Measurements from ENCODE around the gene TTC9C.
A peak's percentile ranks its signal among the peaks of the same experiment; 100 is the strongest.

Gene TTC9C

GRCh38 chr11:62725646-62726045 is 2.6 kb upstream of the TTC9C start:
- Histone ChIP-seq H2BK120ac (ENCODE audit: insufficient read depth, low read length, poor library complexity) (no peak overlapping the region), H2AFZ (ENCODE audit: insufficient read depth, low read length, poor library complexity) (no peak overlapping the region), H3K14ac (ENCODE audit: low read length) (no peak overlapping the region), H3K27me3 (ENCODE audit: insufficient read depth, low read length) (no peaks in the 10 kb centered on the region), H2AK5ac (ENCODE audit: low read length) (no peak overlapping the region), H3K4me2 (ENCODE audit: low read length) (peak overlapping the region; percentile 61), H3K9me3 (ENCODE audit: insufficient read depth, low read depth, low read length) (no peaks in the 10 kb centered on the region), H4K8ac (ENCODE audit: low read depth, low read length) (no peak overlapping the region), H3K4me1 (ENCODE audit: control insufficient read depth in 1 of 2, insufficient read depth in 2 of 2, low read length in 2 of 2) (peaks cover 2 to 4% of the 10 kb centered on the region in 2 experiments), H3K4ac (ENCODE audit: low read depth, low read length) (peak overlapping the region; percentile 93), H3K9ac (ENCODE audit: low read length) (peak overlapping the region; percentile 87), H3K4me3 (ENCODE audit: low read depth, low read length) (peak overlapping the region; percentile 69), H2BK12ac (ENCODE audit: low read length) (no peak overlapping the region), H3K18ac (ENCODE audit: low read length) (no peak overlapping the region), H2BK5ac (ENCODE audit: low read depth, low read length, poor library complexity) (no peak overlapping the region), H3K36me3 (ENCODE audit: control insufficient read depth in 1 of 2, insufficient read depth in 2 of 2, low read length in 2 of 2) (peaks cover 17 to 26% of the 10 kb centered on the region in 2 experiments), H3K27ac (ENCODE audit: low read depth, low read length) (no peak overlapping the region), H3K23ac (ENCODE audit: low read length) (no peak overlapping the region), H3K79me1 (ENCODE audit: low read length) (peaks cover 22% of the 10 kb centered on the region), H3K79me2 (ENCODE audit: control insufficient read depth, insufficient read depth, low read length, poor library complexity) (peaks cover 30% of the 10 kb centered on the region), H4K12ac (ENCODE audit: low read depth, low read length) (no peak overlapping the region), H4K91ac (ENCODE audit: low read depth, low read length) (no peak overlapping the region)
- no CpG with 5 or more reads among the region's 7 CpGs for WGBS (ENCODE audit: extremely low coverage, insufficient coverage, insufficient read length)
- peak in 1 of 2 donors; percentile 27 for DNase-seq

GRCh38 chr11:62726156-62726914 is 2.0 kb upstream of the TTC9C start:
- Histone ChIP-seq H3K27me3 (ENCODE audit: insufficient read depth, low read length) (no peaks in the 10 kb centered on the region), H2AFZ (ENCODE audit: insufficient read depth, low read length, poor library complexity) (peak overlapping the region; percentile 68), H2BK12ac (ENCODE audit: low read length) (no peak overlapping the region), H3K4me3 (ENCODE audit: low read depth, low read length) (peak overlapping the region; percentile 85), H3K9ac (ENCODE audit: low read length) (peak overlapping the region; percentile 87), H3K36me3 (ENCODE audit: control insufficient read depth in 1 of 2, insufficient read depth in 2 of 2, low read length in 2 of 2) (peaks cover 14 to 26% of the 10 kb centered on the region in 2 experiments), H3K79me1 (ENCODE audit: low read length) (peaks cover 22% of the 10 kb centered on the region), H4K91ac (ENCODE audit: low read depth, low read length) (peak overlapping the region; percentile 58), H3K23ac (ENCODE audit: low read length) (peak overlapping the region; percentile 2), H3K4me2 (ENCODE audit: low read length) (peak overlapping the region; percentile 61), H3K9me3 (ENCODE audit: insufficient read depth, low read depth, low read length) (no peaks in the 10 kb centered on the region), H3K27ac (ENCODE audit: low read depth, low read length) (peak overlapping the region; percentile 99), H3K79me2 (ENCODE audit: control insufficient read depth, insufficient read depth, low read length, poor library complexity) (peaks cover 30% of the 10 kb centered on the region), H2BK5ac (ENCODE audit: low read depth, low read length, poor library complexity) (peak overlapping the region; percentile 94), H2AK5ac (ENCODE audit: low read length) (peak overlapping the region; percentile 67), H4K8ac (ENCODE audit: low read depth, low read length) (peak overlapping the region; percentile 92), H3K14ac (ENCODE audit: low read length) (peak overlapping the region; percentile 97), H4K12ac (ENCODE audit: low read depth, low read length) (peak overlapping the region; percentile 92), H3K4ac (ENCODE audit: low read depth, low read length) (peak overlapping the region; percentile 97), H2BK120ac (ENCODE audit: insufficient read depth, low read length, poor library complexity) (peak overlapping the region; percentile 72), H3K4me1 (ENCODE audit: control insufficient read depth in 1 of 2, insufficient read depth in 2 of 2, low read length in 2 of 2) (peaks cover 2 to 4% of the 10 kb centered on the region in 2 experiments), H3K18ac (ENCODE audit: low read length) (peak overlapping the region; percentile 95)
- WGBS (ENCODE audit: extremely low coverage, insufficient coverage, insufficient read length), result no CpG with 5 or more reads among the region's 51 CpGs
- no peak for DNase-seq

GRCh38 chr11:62726915-62727164 is 1.4 kb upstream of the TTC9C start:
- peak overlapping the region; percentile 95 for H3K18ac ChIP-seq (ENCODE audit: low read length)
- peak overlapping the region; percentile 92 for H4K12ac ChIP-seq (ENCODE audit: low read depth, low read length)
- no peaks in the 10 kb centered on the region for H3K27me3 ChIP-seq (ENCODE audit: insufficient read depth, low read length)
- H3K23ac ChIP-seq (ENCODE audit: low read length), result no peak overlapping the region
- H4K91ac ChIP-seq (ENCODE audit: low read depth, low read length), result peak overlapping the region; percentile 58
- peaks cover 2 to 4% of the 10 kb centered on the region in 2 experiments for H3K4me1 ChIP-seq (ENCODE audit: control insufficient read depth in 1 of 2, insufficient read depth in 2 of 2, low read length in 2 of 2)
- peaks cover 22% of the 10 kb centered on the region for H3K79me1 ChIP-seq (ENCODE audit: low read length)
- DNase-seq, result no peak
- H3K79me2 ChIP-seq (ENCODE audit: control insufficient read depth, insufficient read depth, low read length, poor library complexity), result peaks cover 30% of the 10 kb centered on the region
- no CpG with 5 or more reads among the region's 37 CpGs for WGBS (ENCODE audit: extremely low coverage, insufficient coverage, insufficient read length)
- peak overlapping the region; percentile 94 for H2BK5ac ChIP-seq (ENCODE audit: low read depth, low read length, poor library complexity)
- H2BK12ac ChIP-seq (ENCODE audit: low read length), result no peak overlapping the region
- H2AFZ ChIP-seq (ENCODE audit: insufficient read depth, low read length, poor library complexity), result peak overlapping the region; percentile 68
- peak overlapping the region; percentile 72 for H2BK120ac ChIP-seq (ENCODE audit: insufficient read depth, low read length, poor library complexity)
- H3K27ac ChIP-seq (ENCODE audit: low read depth, low read length), result peak overlapping the region; percentile 99
- peak overlapping the region; percentile 61 for H3K4me2 ChIP-seq (ENCODE audit: low read length)
- peak overlapping the region; percentile 87 for H3K9ac ChIP-seq (ENCODE audit: low read length)
- H3K9me3 ChIP-seq (ENCODE audit: insufficient read depth, low read depth, low read length), result no peaks in the 10 kb centered on the region
- H3K14ac ChIP-seq (ENCODE audit: low read length), result peak overlapping the region; percentile 97
- peak overlapping the region; percentile 97 for H3K4ac ChIP-seq (ENCODE audit: low read depth, low read length)
- H4K8ac ChIP-seq (ENCODE audit: low read depth, low read length), result peak overlapping the region; percentile 92
- H2AK5ac ChIP-seq (ENCODE audit: low read length), result peak overlapping the region; percentile 67
- H3K36me3 ChIP-seq (ENCODE audit: control insufficient read depth in 1 of 2, insufficient read depth in 2 of 2, low read length in 2 of 2), result peaks cover 16 to 24% of the 10 kb centered on the region in 2 experiments
- H3K4me3 ChIP-seq (ENCODE audit: low read depth, low read length), result peak overlapping the region; percentile 85

- Histone ChIP-seq H3K14ac (ENCODE audit: low read length) (peak within 1 kb of the TSS; percentile 97), H2BK12ac (ENCODE audit: low read length) (peak within 1 kb of the TSS; percentile 16), H3K18ac (ENCODE audit: low read length) (peak within 1 kb of the TSS; percentile 95), H3K4me2 (ENCODE audit: low read length) (peak within 1 kb of the TSS; percentile 61), H3K27me3 (ENCODE audit: insufficient read depth, low read length) (no peaks in the 10 kb centered on the region), H3K4ac (ENCODE audit: low read depth, low read length) (peak within 1 kb of the TSS; percentile 97), H3K9ac (ENCODE audit: low read length) (peak within 1 kb of the TSS; percentile 99), H3K4me1 (ENCODE audit: control insufficient read depth in 1 of 2, insufficient read depth in 2 of 2, low read length in 2 of 2) (peaks cover 2 to 4% of the 10 kb centered on the region in 2 experiments), H2AFZ (ENCODE audit: insufficient read depth, low read length, poor library complexity) (peak within 1 kb of the TSS; percentile 87), H2AK5ac (ENCODE audit: low read length) (peak within 1 kb of the TSS; percentile 69), H2BK120ac (ENCODE audit: insufficient read depth, low read length, poor library complexity) (peak within 1 kb of the TSS; percentile 91), H3K79me1 (ENCODE audit: low read length) (peaks cover 22% of the 10 kb centered on the region), H4K12ac (ENCODE audit: low read depth, low read length) (peak within 1 kb of the TSS; percentile 92), H2BK5ac (ENCODE audit: low read depth, low read length, poor library complexity) (peak within 1 kb of the TSS; percentile 94), H3K27ac (ENCODE audit: low read depth, low read length) (peak within 1 kb of the TSS; percentile 99), H3K4me3 (ENCODE audit: low read depth, low read length) (peak within 1 kb of the TSS; percentile 85), H3K79me2 (ENCODE audit: control insufficient read depth, insufficient read depth, low read length, poor library complexity) (peaks cover 30% of the 10 kb centered on the region), H3K9me3 (ENCODE audit: insufficient read depth, low read depth, low read length) (no peaks in the 10 kb centered on the region), H4K8ac (ENCODE audit: low read depth, low read length) (peak within 1 kb of the TSS; percentile 99), H3K36me3 (ENCODE audit: control insufficient read depth in 1 of 2, insufficient read depth in 2 of 2, low read length in 2 of 2) (peaks cover 14 to 19% of the 10 kb centered on the region in 2 experiments), H4K91ac (ENCODE audit: low read depth, low read length) (peak within 1 kb of the TSS; percentile 98), H3K23ac (ENCODE audit: low read length) (peak within 1 kb of the TSS; percentile 2)
- WGBS (ENCODE audit: extremely low coverage, insufficient coverage, insufficient read length), result no CpG with 5 or more reads among the region's 72 CpGs
- peak; percentile 99 to 100 for DNase-seq
Observed at GRCh38 chr11:62727165-62727871, 968 bp upstream of the TTC9C start, which contains the start of gene HNRNPUL2. HNRNPUL2 (minus strand) TSS chr11:62727457; CDS start chr11:62727156, 301 bp downstream.
